GM18867 (cell line): Measurements from ENCODE around the gene DCAF17.
"Not testable (repeated sequence)": the region's sequence is repeated elsewhere in the genome, so short reads cannot be mapped to it uniquely, and the experiment has no call there.

Experiments used
- ATAC-seq: cut with Tn5 transposase; IDR thresholded peaks from one replicate; pipeline ENCODE4 v1.9.1; 2021; ENCODE audit warnings: mild to moderate bottlenecking, moderate library complexity; ENCODE audit not compliant: unreplicated experiment

DCAF17 gene

GRCh38 chr2:171441470-171441869 is 7.4 kb downstream of the DCAF17 start:
- no peak for ATAC-seq

GRCh38 chr2:171447675-171448074 is 13.6 kb downstream of the DCAF17 start:
- no peak for ATAC-seq

GRCh38 chr2:171451074-171451473 is 17.0 kb downstream of the DCAF17 start:
- ATAC-seq: no peak

- ATAC-seq: no peak
Observed at GRCh38 chr2:171452773-171453172, 18.7 kb downstream of the DCAF17 start.

GRCh38 chr2:171459498-171459897 is 25.5 kb downstream of the DCAF17 start:
- no peak for ATAC-seq

GRCh38 chr2:171460537-171460936 is 26.5 kb downstream of the DCAF17 start:
- ATAC-seq: no peak

- ATAC-seq: no peak
Observed at GRCh38 chr2:171469176-171469575, 35.1 kb downstream of the DCAF17 start.

GRCh38 chr2:171470129-171470528 is 36.1 kb downstream of the DCAF17 start:
- ATAC-seq: no peak

- no peak for ATAC-seq
Observed at GRCh38 chr2:171475979-171476378, 42.0 kb downstream of the DCAF17 start.

- no peak for ATAC-seq
Observed at GRCh38 chr2:171478345-171478744, 44.3 kb downstream of the DCAF17 start.

GRCh38 chr2:171479154-171479814 is 45.3 kb downstream of the DCAF17 start:
- ATAC-seq: peak; percentile 73

GRCh38 chr2:171480908-171481307 is 46.9 kb downstream of the DCAF17 start:
- ATAC-seq: no peak

GRCh38 chr2:171482308-171482707 is 48.3 kb downstream of the DCAF17 start:
- ATAC-seq: peak; percentile 56

GRCh38 chr2:171482877-171483276 is 48.9 kb downstream of the DCAF17 start:
- ATAC-seq: no peak

- no peak for ATAC-seq
Observed at GRCh38 chr2:171483793-171484192, 49.8 kb downstream of the DCAF17 start.

GRCh38 chr2:171485116-171485515 is 51.1 kb downstream of the DCAF17 start:
- no peak for ATAC-seq

GRCh38 chr2:171487201-171487600 is 53.2 kb downstream of the DCAF17 start:
- ATAC-seq: no peak

GRCh38 chr2:171487803-171488259 is 53.8 kb downstream of the DCAF17 start:
- ATAC-seq: no peak

- no peak for ATAC-seq
Observed at GRCh38 chr2:171490577-171490976, 56.6 kb downstream of the DCAF17 start.

GRCh38 chr2:171491292-171491691 is 57.3 kb downstream of the DCAF17 start:
- ATAC-seq: no peak

GRCh38 chr2:171492664-171493063 is 58.6 kb downstream of the DCAF17 start:
- ATAC-seq: no peak

- not testable (repeated sequence) for ATAC-seq
Observed at GRCh38 chr2:171497664-171498063, 63.6 kb downstream of the DCAF17 start.

GRCh38 chr2:171505374-171505773 is 71.3 kb downstream of the DCAF17 start:
- ATAC-seq: no peak
